HEK293 (cell line): Measurements from ENCODE around the gene ICAM4.

Experiments
- BCL6B ChIP-seq: fragments of 450-650 bp; formaldehyde crosslinking; IDR thresholded peaks from 2 replicates; pipeline ENCODE4 v1.5.1; 2017; ENCODE audit warnings: missing biosample characterization, missing genetic modification characterization
- CTCF ChIP-seq: fragments of 450-650 bp; formaldehyde crosslinking; IDR thresholded peaks from 2 replicates; pipeline ENCODE4 v1.5.1; 2016; ENCODE audit warnings: missing biosample characterization, missing genetic modification characterization
- SALL2 ChIP-seq: fragments of 450-650 bp; formaldehyde crosslinking; IDR thresholded peaks from 2 replicates; pipeline ENCODE4 v1.5.0; 2017; ENCODE audit warnings: missing biosample characterization, mild to moderate bottlenecking, missing genetic modification characterization, borderline replicate concordance
- SETDB1 ChIP-seq: IDR thresholded peaks from one replicate; pipeline ENCODE4 v1.6.1; 2017; ENCODE audit warnings: mild to moderate bottlenecking, low read length, moderate library complexity, mixed read lengths; ENCODE audit not compliant: insufficient read length
- TSHZ1 ChIP-seq: fragments of 450-650 bp; formaldehyde crosslinking; IDR thresholded peaks from 2 replicates; pipeline ENCODE4 v1.5.1; 2016; ENCODE audit warnings: missing biosample characterization, missing genetic modification characterization, borderline replicate concordance
- YY1 ChIP-seq: fragments of 450-650 bp; formaldehyde crosslinking; IDR thresholded peaks from 2 replicates; pipeline ENCODE4 v1.5.1; 2018; ENCODE audit warnings: missing biosample characterization, missing genetic modification characterization
- ZBTB8A ChIP-seq: fragments of 450-650 bp; formaldehyde crosslinking; IDR thresholded peaks from 2 replicates; pipeline ENCODE4 v1.5.1; 2016; ENCODE audit warnings: missing biosample characterization, missing genetic modification characterization
- ZNF121 ChIP-seq: fragments of 450-650 bp; formaldehyde crosslinking; IDR thresholded peaks from 2 replicates; pipeline ENCODE4 v1.5.1; 2016; ENCODE audit warnings: missing biosample characterization, missing genetic modification characterization
- ZNF292 ChIP-seq: fragments of 450-650 bp; formaldehyde crosslinking; IDR thresholded peaks from 2 replicates; pipeline ENCODE4 v1.5.1; 2016; ENCODE audit warnings: low read depth, missing biosample characterization, missing genetic modification characterization, borderline replicate concordance
- ZNF623 ChIP-seq: fragments of 450-650 bp; formaldehyde crosslinking; IDR thresholded peaks from 2 replicates; pipeline ENCODE4 v1.5.1; 2016; ENCODE audit warnings: missing biosample characterization, missing genetic modification characterization
- ZNF76 ChIP-seq: fragments of 450-650 bp; formaldehyde crosslinking; IDR thresholded peaks from 2 replicates; pipeline ENCODE4; 2016; ENCODE audit warnings: low read depth, missing biosample characterization, missing genetic modification characterization, borderline replicate concordance
- TF ChIP-seq, protein P1 (sequence below): fragments of 450-650 bp; formaldehyde crosslinking; IDR thresholded peaks from 2 replicates; pipeline ENCODE4 v1.5.1; 2016; ENCODE audit warnings: missing biosample characterization, missing genetic modification characterization
- TF ChIP-seq, protein P2 (sequence below): fragments of 450-650 bp; formaldehyde crosslinking; conservative IDR thresholded peaks from 2 replicates; pipeline ENCODE4 v1.5.1; 2016; ENCODE audit warnings: low read depth, missing biosample characterization, missing genetic modification characterization

DNA sequence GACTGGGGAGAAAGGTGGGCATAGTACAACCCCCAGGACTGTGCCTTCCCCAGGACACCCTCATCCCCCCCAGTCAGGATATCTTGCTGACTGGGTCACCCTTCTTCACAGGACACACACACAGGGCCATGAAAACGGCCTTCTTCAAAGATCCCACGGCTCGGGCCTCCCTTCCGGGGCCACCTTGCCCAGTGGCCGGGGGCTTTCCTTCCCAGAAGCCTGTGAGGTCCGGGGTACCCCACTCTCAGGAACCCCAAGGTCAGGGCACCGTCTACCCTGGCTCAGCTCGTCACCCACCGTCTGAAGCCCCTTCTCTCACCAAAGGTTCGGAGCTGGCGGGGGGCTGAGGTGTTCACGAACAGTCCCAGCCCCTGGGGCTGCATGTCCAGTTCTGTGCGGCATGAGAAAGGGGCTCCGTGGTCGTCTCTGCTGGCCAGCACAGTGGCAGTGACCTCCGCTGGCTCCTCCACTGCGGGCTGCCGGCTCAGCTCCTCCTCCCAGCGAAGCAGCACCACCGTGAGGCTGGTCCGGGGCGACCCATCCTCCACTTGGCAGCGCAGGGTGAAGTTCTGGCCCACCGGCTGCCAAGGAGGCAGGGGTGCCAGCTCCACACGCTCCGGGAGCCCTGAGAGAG, 48.7 kb downstream of the ICAM4 start:
- TF ChIP-seq SETDB1 (no peak), TSHZ1 (no peak), CTCF (no peak), ZNF623 (tag by site-specific recombination) (no peak), ZNF121 (tag by site-specific recombination) (no peak), BCL6B (tag by site-specific recombination) (no peak), YY1 (no peak), ZBTB8A (tag by site-specific recombination) (no peak), SALL2 (no peak), ZNF292 (tag by site-specific recombination) (no peak), ZNF76 (tag by site-specific recombination) (no peak)
- TF ChIP-seq, protein P1, sequence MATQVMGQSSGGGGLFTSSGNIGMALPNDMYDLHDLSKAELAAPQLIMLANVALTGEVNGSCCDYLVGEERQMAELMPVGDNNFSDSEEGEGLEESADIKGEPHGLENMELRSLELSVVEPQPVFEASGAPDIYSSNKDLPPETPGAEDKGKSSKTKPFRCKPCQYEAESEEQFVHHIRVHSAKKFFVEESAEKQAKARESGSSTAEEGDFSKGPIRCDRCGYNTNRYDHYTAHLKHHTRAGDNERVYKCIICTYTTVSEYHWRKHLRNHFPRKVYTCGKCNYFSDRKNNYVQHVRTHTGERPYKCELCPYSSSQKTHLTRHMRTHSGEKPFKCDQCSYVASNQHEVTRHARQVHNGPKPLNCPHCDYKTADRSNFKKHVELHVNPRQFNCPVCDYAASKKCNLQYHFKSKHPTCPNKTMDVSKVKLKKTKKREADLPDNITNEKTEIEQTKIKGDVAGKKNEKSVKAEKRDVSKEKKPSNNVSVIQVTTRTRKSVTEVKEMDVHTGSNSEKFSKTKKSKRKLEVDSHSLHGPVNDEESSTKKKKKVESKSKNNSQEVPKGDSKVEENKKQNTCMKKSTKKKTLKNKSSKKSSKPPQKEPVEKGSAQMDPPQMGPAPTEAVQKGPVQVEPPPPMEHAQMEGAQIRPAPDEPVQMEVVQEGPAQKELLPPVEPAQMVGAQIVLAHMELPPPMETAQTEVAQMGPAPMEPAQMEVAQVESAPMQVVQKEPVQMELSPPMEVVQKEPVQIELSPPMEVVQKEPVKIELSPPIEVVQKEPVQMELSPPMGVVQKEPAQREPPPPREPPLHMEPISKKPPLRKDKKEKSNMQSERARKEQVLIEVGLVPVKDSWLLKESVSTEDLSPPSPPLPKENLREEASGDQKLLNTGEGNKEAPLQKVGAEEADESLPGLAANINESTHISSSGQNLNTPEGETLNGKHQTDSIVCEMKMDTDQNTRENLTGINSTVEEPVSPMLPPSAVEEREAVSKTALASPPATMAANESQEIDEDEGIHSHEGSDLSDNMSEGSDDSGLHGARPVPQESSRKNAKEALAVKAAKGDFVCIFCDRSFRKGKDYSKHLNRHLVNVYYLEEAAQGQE, result no peak
- TF ChIP-seq, protein P2, sequence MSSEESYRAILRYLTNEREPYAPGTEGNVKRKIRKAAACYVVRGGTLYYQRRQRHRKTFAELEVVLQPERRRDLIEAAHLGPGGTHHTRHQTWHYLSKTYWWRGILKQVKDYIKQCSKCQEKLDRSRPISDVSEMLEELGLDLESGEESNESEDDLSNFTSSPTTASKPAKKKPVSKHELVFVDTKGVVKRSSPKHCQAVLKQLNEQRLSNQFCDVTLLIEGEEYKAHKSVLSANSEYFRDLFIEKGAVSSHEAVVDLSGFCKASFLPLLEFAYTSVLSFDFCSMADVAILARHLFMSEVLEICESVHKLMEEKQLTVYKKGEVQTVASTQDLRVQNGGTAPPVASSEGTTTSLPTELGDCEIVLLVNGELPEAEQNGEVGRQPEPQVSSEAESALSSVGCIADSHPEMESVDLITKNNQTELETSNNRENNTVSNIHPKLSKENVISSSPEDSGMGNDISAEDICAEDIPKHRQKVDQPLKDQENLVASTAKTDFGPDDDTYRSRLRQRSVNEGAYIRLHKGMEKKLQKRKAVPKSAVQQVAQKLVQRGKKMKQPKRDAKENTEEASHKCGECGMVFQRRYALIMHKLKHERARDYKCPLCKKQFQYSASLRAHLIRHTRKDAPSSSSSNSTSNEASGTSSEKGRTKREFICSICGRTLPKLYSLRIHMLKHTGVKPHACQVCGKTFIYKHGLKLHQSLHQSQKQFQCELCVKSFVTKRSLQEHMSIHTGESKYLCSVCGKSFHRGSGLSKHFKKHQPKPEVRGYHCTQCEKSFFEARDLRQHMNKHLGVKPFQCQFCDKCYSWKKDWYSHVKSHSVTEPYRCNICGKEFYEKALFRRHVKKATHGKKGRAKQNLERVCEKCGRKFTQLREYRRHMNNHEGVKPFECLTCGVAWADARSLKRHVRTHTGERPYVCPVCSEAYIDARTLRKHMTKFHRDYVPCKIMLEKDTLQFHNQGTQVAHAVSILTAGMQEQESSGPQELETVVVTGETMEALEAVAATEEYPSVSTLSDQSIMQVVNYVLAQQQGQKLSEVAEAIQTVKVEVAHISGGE, result no peak
